GM18526 (cell line): ENCODE measurements around the gene TPM2.

Source experiments
- POLR2A ChIP-seq: IDR thresholded peaks from 3 replicates; pipeline ENCODE4 v1.6.1; 2011; ENCODE audit not compliant: insufficient read length; ENCODE audit errors: extremely low read depth

TPM2 gene

GRCh38 chr9:35710818-35711500, 21.2 kb upstream of the TPM2 start:
- TF ChIP-seq POLR2A: no peak

DNA sequence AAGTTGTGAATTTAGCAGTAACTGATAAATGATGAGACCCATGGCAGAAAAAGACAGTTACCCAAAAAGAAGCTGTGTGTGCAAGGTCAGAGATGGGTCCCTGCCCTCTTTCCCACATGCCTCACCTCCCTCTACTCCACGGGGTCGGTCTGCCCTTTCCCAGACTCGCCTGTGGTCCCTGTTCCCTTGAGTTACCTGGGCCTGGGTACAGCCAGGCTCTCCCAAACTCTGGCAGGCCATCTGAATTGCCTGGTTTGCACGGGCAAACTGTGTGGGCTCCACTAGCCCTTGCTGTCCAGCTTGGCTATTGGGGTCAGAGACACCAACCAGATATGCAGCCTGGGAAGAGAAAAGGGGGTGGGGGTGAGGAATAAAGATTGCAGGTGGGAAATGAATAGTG, 18.4 kb upstream of the TPM2 start:
- no peak for TF ChIP-seq POLR2A

- no peak for TF ChIP-seq POLR2A
Observed at GRCh38 chr9:35706951-35707350, 17.2 kb upstream of the TPM2 start.

DNA sequence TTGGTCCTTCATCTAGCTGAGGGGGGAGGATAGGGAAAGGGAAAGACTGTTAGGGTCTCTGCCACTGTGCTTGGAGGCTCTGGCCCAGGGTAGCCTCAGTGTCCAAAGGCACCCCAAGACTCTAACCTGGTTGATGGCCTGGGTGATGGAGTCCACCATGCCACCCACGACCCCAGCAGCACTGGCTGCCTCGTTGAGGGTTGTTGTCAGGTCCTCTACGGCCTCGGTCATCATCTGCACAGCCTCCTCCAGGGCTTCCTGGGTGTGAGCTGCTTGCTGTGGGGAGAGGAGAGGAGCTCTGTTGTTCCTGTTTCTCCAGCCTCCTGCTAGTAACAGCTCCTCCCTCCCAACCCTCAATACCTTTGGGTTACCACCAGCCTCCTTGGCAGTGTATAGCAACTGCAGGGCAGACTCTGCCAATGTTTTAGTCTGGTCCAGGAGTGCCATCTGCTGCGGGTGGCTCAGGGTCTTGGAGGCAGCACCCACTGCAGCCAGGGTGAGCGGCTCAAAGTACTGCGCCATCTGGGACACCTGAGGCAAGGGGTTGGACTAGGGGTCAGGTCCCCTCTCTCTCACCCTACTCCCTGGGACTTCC, 16.2 kb upstream of the TPM2 start:
- TF ChIP-seq POLR2A: no peak

DNA sequence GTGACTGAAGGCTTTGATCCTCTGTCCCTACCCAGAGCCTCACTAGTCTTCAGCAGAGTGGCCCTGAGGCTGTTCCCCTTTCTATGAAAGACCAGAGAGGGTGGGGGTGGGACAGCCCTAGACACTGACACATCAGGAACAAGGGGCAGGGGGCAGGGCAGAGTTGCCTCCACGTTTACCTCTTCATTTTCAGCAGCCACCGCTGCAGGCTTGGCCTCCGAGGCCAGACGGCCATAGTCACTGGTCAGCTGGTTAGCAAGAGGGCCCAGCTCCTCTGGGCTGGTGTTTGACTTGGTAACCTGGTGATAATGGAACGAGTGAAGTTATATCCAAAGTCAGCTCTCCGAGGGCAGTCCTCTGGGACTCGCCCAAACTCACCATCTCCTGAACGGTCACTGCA, 15.6 kb upstream of the TPM2 start:
- TF ChIP-seq POLR2A: no peak

- TF ChIP-seq POLR2A: no peak
Observed at GRCh38 chr9:35703906-35704672, 14.4 kb upstream of the TPM2 start.

- no peak for TF ChIP-seq POLR2A
Observed at GRCh38 chr9:35702696-35703095, 13.0 kb upstream of the TPM2 start.

GRCh38 chr9:35700942-35701341, 11.2 kb upstream of the TPM2 start:
- no peak for TF ChIP-seq POLR2A

- no peak for TF ChIP-seq POLR2A
Observed at GRCh38 chr9:35700031-35700430, 10.3 kb upstream of the TPM2 start.

GRCh38 chr9:35698231-35698630, 8.5 kb upstream of the TPM2 start:
- TF ChIP-seq POLR2A: no peak

- TF ChIP-seq POLR2A: no peak
Observed at GRCh38 chr9:35697486-35697885, 7.8 kb upstream of the TPM2 start.

GRCh38 chr9:35696520-35697215, 6.9 kb upstream of the TPM2 start:
- no peak for TF ChIP-seq POLR2A

- TF ChIP-seq POLR2A: no peak
Observed at GRCh38 chr9:35695943-35696401, 6.2 kb upstream of the TPM2 start.

GRCh38 chr9:35691757-35692301, 2.1 kb upstream of the TPM2 start:
- no peak for TF ChIP-seq POLR2A

- no peak for TF ChIP-seq POLR2A
Observed at GRCh38 chr9:35691334-35691650, 1.6 kb upstream of the TPM2 start.
